Measurements from ENCODE around the gene CD300LG.

CD300LG gene

GRCh38 chr17:43860077-43860725 lies 13.2 kb downstream of the CD300LG start:
- Histone ChIP-seq H3K4me2 (ENCODE audit: low read depth, low read length) (no peak overlapping the region), H3K9me3 (replicated peaks; ENCODE audit: insufficient read depth, low read length) (no peaks in the 10 kb centered on the region), H3K79me2 (ENCODE audit: low read length) (no peaks in the 10 kb centered on the region), H3K27ac (ENCODE audit: low read length) (no peak overlapping the region), H3K4me1 (ENCODE audit: low read length) (no peaks in the 10 kb centered on the region), H3K4me3 (ENCODE audit: low read length) (no peak overlapping the region), H3K9me2 (replicated peaks; ENCODE audit: insufficient read depth, low read length) (no peaks in the 10 kb centered on the region), H3K27me3 (replicated peaks; ENCODE audit: insufficient read depth, low read length) (peaks cover 91% of the 10 kb centered on the region), H3K36me3 (replicated peaks; ENCODE audit: insufficient read depth, low read length) (no peaks in the 10 kb centered on the region), H3F3A (ENCODE audit: insufficient read depth, low read length) (no peaks in the 10 kb centered on the region), H3K9ac (ENCODE audit: low read length) (no peak overlapping the region), H4K20me1 (ENCODE audit: insufficient read depth, low read length) (no peaks in the 10 kb centered on the region), H2AFZ (ENCODE audit: low read length) (no peak overlapping the region)
- TF ChIP-seq EZH2 (optimal IDR thresholded peaks at IDR 0.05; ENCODE audit: low read depth, low read length) (no peak), EZH2phosphoT487 (IDR thresholded peaks at IDR 0.05; ENCODE audit: low read length) (no peak), CTCF (IDR thresholded peaks at IDR 0.05; ENCODE audit: low read length) (no peak)
- DNase-seq, result no peak

- Histone ChIP-seq H3K9me3 (replicated peaks; ENCODE audit: insufficient read depth, low read length) (no peaks in the 10 kb centered on the region), H3K79me2 (ENCODE audit: low read length) (no peaks in the 10 kb centered on the region), H4K20me1 (ENCODE audit: insufficient read depth, low read length) (no peaks in the 10 kb centered on the region), H3F3A (ENCODE audit: insufficient read depth, low read length) (no peaks in the 10 kb centered on the region), H3K36me3 (replicated peaks; ENCODE audit: insufficient read depth, low read length) (no peaks in the 10 kb centered on the region), H3K4me2 (ENCODE audit: low read depth, low read length) (no peak overlapping the region), H3K27ac (ENCODE audit: low read length) (no peak overlapping the region), H3K9ac (ENCODE audit: low read length) (no peak overlapping the region), H3K9me2 (replicated peaks; ENCODE audit: insufficient read depth, low read length) (no peaks in the 10 kb centered on the region), H3K4me1 (ENCODE audit: low read length) (no peaks in the 10 kb centered on the region), H3K27me3 (replicated peaks; ENCODE audit: insufficient read depth, low read length) (peaks cover 85% of the 10 kb centered on the region), H3K4me3 (ENCODE audit: low read length) (no peak overlapping the region), H2AFZ (ENCODE audit: low read length) (no peak overlapping the region)
- TF ChIP-seq CTCF (IDR thresholded peaks at IDR 0.05; ENCODE audit: low read length), result no peak
- no peak for TF ChIP-seq EZH2phosphoT487 (IDR thresholded peaks at IDR 0.05; ENCODE audit: low read length)
- no peak for TF ChIP-seq EZH2 (optimal IDR thresholded peaks at IDR 0.05; ENCODE audit: low read depth, low read length)
- no peak for DNase-seq
Measured at GRCh38 chr17:43860927-43861622, 14.1 kb downstream of the CD300LG start.

GRCh38 chr17:43861960-43862359 lies 15.0 kb downstream of the CD300LG start:
- no peak for DNase-seq
- Histone ChIP-seq H3F3A (ENCODE audit: insufficient read depth, low read length) (no peaks in the 10 kb centered on the region), H3K9me3 (replicated peaks; ENCODE audit: insufficient read depth, low read length) (no peaks in the 10 kb centered on the region), H3K4me2 (ENCODE audit: low read depth, low read length) (no peak overlapping the region), H3K4me1 (ENCODE audit: low read length) (no peaks in the 10 kb centered on the region), H2AFZ (ENCODE audit: low read length) (no peak overlapping the region), H3K79me2 (ENCODE audit: low read length) (no peaks in the 10 kb centered on the region), H3K27ac (ENCODE audit: low read length) (no peak overlapping the region), H3K36me3 (replicated peaks; ENCODE audit: insufficient read depth, low read length) (no peaks in the 10 kb centered on the region), H3K27me3 (replicated peaks; ENCODE audit: insufficient read depth, low read length) (peaks cover 82% of the 10 kb centered on the region), H3K4me3 (ENCODE audit: low read length) (no peak overlapping the region), H4K20me1 (ENCODE audit: insufficient read depth, low read length) (no peaks in the 10 kb centered on the region), H3K9me2 (replicated peaks; ENCODE audit: insufficient read depth, low read length) (no peaks in the 10 kb centered on the region), H3K9ac (ENCODE audit: low read length) (no peak overlapping the region)
- TF ChIP-seq EZH2 (optimal IDR thresholded peaks at IDR 0.05; ENCODE audit: low read depth, low read length), result no peak
- no peak for TF ChIP-seq CTCF (IDR thresholded peaks at IDR 0.05; ENCODE audit: low read length)
- no peak for TF ChIP-seq EZH2phosphoT487 (IDR thresholded peaks at IDR 0.05; ENCODE audit: low read length)

Measured in MM.1S (cell line).